GM12891 (cell line): ENCODE data around the gene STK24.
A peak's percentile ranks its signal among the peaks of the same experiment; 100 is the strongest.
"Not testable (repeated sequence)": the region's sequence is repeated elsewhere in the genome, so short reads cannot be mapped to it uniquely, and the experiment has no call there.

Experiments
- DNase-seq: peaks from one replicate; pipeline ENCODE4 v3.0.0; 2011; ENCODE audit warnings: low spot score; ENCODE audit not compliant: insufficient read length
- FAIRE-seq: peaks from 2 replicates; lab custom pipeline; 2011; peaks lifted over from hg19 to GRCh38; lab: Jason Lieb, UNC
- PAX5 ChIP-seq: IDR thresholded peaks from 2 replicates; pipeline ENCODE4 v1.6.1; 2011; ENCODE audit warnings: low read length, moderate library complexity, mild to moderate bottlenecking; ENCODE audit not compliant: insufficient read depth, severe bottlenecking
- POLR2A ChIP-seq: IDR thresholded peaks from 2 replicates; pipeline ENCODE4 v1.6.1; 2011; ENCODE audit warnings: low read depth, low read length, control low read depth
- POLR2AphosphoS5 ChIP-seq: IDR thresholded peaks from 2 replicates; pipeline ENCODE4 v1.6.1; 2011; ENCODE audit warnings: low read depth, low read length, control low read depth
- POU2F2 ChIP-seq: IDR thresholded peaks from 2 replicates; pipeline ENCODE4 v1.6.1; 2011; ENCODE audit warnings: low read depth, mild to moderate bottlenecking, control low read depth, low read length, moderate library complexity
- SPI1 ChIP-seq: IDR thresholded peaks from 2 replicates; pipeline ENCODE4 v1.6.1; 2011; ENCODE audit warnings: low read depth, low read length, control low read depth
- TAF1 ChIP-seq: IDR thresholded peaks from 2 replicates; pipeline ENCODE4 v1.6.1; 2011; ENCODE audit warnings: low read depth, low read length, control low read depth

The STK24 gene

GRCh38 chr13:98598043-98598442, 21.1 kb upstream of the STK24 start:
- DNase-seq (no peak), FAIRE-seq (no peak)
- TF ChIP-seq POLR2AphosphoS5 = no peak

- FAIRE-seq = no peak
- no peak for TF ChIP-seq PAX5
- TF ChIP-seq POLR2A = no peak
- no peak for TF ChIP-seq POLR2AphosphoS5
- no peak for TF ChIP-seq TAF1
- no peak for TF ChIP-seq SPI1
- TF ChIP-seq POU2F2 = no peak
- DNase-seq = no peak
Measured at GRCh38 chr13:98595134-98595533, 18.2 kb upstream of the STK24 start.

DNA sequence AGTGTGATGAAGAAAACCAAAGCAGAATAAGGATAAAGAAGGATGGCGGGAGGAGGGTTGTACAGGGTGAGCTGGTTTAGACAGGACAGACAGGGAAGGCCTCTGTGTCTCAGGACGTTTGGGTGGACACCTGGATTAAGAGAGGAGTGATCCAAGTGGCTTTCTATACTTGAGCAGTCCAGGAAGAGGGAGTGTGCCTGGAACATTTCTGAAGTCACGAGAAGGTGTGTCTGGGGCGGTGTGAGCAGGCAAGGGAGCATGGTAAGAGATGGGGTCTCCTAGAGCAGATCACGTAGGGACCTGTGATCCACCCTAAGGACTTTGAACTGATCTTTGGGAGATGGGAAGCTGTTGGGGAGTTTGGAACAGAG, 15.4 kb upstream of the STK24 start:
- TF ChIP-seq PAX5 (no peak), POLR2AphosphoS5 (no peak), SPI1 (no peak)
- no peak for DNase-seq
- no peak for FAIRE-seq

DNA sequence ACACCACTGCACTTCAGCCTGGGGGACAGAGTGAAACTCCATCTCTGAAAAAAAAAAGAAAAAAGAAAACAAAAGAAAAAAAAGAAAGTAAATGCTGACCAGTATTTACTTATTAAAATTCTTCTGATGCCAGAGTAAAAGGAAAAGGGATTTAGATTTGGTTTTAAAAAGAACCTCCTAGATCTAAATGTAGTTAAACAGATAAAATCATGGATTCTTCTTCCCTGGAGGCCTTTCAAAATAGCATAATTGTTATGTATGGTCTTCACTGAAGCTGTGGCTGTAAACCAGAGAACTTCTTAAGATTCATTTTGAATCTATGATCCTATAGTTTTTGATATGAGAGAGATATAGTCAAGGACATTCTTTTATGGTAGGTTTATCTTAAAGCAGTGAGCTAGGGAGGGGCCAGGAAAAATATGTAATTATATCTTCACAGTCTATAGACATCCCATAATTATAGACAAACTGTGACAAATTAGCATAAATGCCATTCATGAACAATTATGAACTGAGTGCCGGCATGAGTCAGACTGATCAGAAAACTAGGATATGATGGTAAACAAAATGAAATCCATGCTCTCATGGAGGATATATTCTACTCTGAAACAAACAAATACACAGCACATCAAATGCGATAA, 14.9 kb upstream of the STK24 start:
- no peak for DNase-seq
- no peak for TF ChIP-seq POU2F2
- no peak for TF ChIP-seq POLR2AphosphoS5
- TF ChIP-seq SPI1 = no peak
- FAIRE-seq = no peak

DNA sequence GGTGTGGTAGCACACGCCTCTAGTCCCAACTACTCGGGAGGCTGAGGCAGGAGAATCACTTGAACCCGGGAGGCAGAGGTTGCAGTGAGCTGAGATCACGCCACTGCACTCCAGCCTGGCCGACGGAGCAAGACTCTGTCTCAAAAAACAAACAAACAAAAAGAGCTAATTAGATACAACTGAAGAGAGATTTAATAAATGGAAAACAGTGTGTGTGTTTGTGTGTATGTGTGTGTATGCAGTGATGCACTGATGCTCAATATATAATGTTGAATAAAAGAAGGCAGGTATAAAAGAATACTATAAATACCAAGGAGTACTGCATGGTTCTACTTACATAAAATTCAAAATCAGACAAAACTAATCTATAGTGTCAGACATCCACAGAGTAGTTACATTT, 13.6 kb upstream of the STK24 start:
- FAIRE-seq, DNase-seq: not testable (repeated sequence)

DNA sequence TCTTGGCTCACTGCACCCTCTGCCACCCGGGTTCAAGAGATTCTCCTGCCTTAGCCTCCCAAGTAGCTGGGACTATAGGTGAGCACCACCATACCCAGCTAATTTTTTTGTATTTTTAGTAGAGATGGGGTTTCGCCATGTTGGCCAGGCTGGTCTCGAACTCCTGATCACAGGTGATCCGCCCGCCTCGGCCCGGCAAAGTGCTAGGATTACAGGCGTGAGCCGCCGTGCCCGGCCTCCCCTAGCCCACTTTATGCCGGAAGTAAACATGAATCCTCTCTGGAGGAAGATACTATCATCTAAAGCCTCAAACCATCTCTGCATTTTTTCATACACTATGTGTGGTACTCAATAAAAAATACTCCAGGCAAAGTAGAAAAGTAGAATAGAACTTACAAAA, 12.6 kb upstream of the STK24 start:
- DNase-seq, FAIRE-seq: not testable (repeated sequence)

DNA sequence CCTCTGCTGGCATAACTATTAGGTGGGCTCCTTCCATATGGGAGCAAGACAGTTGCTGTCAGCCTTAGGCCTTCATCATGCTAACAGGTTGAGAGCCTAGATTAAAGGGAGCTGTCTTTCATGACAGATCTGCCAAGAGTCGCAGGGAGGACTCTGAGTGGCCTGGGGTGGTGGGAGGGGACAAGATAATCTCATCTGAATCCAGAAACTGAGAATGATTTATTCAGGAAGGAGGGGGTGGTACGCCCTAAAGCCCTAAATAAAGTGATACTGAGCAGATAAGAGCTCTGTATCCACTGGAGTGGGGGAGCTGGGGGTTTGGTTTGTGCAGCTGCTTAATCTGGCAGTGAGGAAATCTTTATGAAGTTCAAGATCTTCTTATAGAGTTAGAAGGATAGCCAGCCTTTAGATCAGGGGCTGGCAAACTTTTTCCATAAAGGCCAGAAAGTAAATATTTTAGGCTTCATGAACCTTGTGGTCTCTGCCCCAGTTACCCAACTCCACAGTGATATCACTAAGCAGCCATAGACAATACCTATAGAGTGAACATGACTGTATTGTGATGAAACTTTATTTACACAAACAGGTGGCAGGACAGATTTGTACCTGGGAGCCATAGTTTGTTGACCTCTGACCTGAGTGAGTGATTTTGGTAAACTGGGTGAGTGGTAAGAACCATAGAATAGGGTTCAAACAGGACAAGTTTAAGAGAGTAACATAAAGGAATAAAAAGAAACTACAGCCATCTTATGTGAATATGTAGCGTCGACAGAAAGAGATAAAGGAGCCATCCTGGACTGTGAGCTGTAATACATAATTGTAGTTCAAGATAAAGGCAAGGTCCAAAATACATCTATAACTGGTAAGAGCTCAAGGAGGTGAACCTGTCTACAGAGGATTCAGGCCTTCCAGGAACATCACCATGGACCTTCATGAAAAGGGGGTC, 9.8 kb upstream of the STK24 start:
- DNase-seq = no peak
- FAIRE-seq = peak; percentile 20
- TF ChIP-seq POLR2AphosphoS5 (no peak), POLR2A (no peak), SPI1 (no peak), POU2F2 (no peak), TAF1 (no peak), PAX5 (no peak)

GRCh38 chr13:98585946-98586345, 9.0 kb upstream of the STK24 start:
- no peak for TF ChIP-seq SPI1
- TF ChIP-seq POLR2AphosphoS5 = no peak
- no peak for TF ChIP-seq TAF1
- TF ChIP-seq POLR2A = no peak
- no peak for DNase-seq
- FAIRE-seq = no peak

GRCh38 chr13:98585398-98585754, 8.5 kb upstream of the STK24 start:
- TF ChIP-seq POU2F2 (no peak), POLR2A (no peak), POLR2AphosphoS5 (no peak), SPI1 (no peak), PAX5 (no peak), TAF1 (no peak)
- DNase-seq (no peak), FAIRE-seq (no peak)

DNA sequence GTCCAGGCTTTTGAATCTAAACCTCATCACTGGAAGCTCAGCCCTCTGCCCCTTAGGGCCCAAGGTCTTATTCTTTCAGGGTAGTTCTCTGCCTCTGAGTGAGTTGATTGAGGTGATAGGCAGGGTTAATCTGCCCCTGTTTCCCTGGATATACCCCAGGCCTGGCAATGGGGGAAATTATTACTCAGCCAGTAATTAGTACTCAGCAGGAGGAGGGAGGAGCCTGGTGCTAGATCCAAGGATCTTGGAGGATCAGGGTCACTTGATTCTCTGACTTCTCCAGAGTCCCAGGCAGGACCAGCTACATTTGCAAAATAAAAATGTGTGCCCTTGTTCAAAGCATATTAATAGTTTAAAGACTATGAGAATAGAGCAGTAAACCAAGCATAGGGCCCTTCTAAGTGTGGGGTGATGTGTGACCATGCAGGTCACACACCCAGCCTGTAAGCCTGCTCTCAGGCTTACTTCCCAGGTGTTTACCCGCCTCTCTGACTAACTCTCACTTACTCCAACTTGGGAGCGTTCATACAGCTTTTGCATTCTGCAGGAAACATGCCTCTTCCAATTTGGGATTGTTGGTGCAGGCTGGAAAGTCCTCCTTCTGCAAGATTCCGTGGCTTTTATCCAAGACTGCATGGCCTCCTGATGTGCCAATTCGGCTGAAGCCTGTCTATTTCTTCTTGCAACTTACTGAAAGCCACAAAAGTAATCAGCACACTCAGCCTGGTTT, 7.9 kb upstream of the STK24 start:
- DNase-seq (no peak), FAIRE-seq (peak; percentile 23)
- no peak for TF ChIP-seq TAF1
- TF ChIP-seq POU2F2 = no peak
- no peak for TF ChIP-seq POLR2A
- no peak for TF ChIP-seq PAX5
- TF ChIP-seq SPI1 = no peak
- TF ChIP-seq POLR2AphosphoS5 = no peak

DNA sequence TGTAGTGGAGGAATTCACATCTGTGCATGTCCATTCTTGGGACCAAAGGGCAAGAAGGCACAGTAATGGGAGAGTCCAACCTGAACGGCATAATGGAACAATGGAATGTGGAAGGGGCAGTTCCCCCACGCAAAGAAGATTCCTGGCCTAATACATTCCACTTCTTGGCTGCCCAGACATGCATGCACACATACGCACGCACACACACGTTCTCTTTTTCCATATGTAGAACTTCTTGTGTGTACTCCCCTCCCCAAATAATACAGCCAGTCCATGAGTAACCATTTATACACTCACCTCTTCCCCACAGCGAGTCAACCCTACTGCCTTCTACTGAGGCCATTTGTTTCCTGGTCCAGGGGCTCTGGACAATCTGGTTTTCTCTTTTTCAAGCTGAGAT, 6.0 kb upstream of the STK24 start:
- FAIRE-seq (no peak), DNase-seq (no peak)
- no peak for TF ChIP-seq POLR2AphosphoS5
- TF ChIP-seq POLR2A = no peak
- TF ChIP-seq PAX5 = no peak
- TF ChIP-seq TAF1 = no peak
- no peak for TF ChIP-seq SPI1
- TF ChIP-seq POU2F2 = no peak
